Measurements from ENCODE around the gene IWS1.
"Not testable (repeated sequence)": the region's sequence is repeated elsewhere in the genome, so short reads cannot be mapped to it uniquely, and the experiment has no call there.

The IWS1 gene

DNA sequence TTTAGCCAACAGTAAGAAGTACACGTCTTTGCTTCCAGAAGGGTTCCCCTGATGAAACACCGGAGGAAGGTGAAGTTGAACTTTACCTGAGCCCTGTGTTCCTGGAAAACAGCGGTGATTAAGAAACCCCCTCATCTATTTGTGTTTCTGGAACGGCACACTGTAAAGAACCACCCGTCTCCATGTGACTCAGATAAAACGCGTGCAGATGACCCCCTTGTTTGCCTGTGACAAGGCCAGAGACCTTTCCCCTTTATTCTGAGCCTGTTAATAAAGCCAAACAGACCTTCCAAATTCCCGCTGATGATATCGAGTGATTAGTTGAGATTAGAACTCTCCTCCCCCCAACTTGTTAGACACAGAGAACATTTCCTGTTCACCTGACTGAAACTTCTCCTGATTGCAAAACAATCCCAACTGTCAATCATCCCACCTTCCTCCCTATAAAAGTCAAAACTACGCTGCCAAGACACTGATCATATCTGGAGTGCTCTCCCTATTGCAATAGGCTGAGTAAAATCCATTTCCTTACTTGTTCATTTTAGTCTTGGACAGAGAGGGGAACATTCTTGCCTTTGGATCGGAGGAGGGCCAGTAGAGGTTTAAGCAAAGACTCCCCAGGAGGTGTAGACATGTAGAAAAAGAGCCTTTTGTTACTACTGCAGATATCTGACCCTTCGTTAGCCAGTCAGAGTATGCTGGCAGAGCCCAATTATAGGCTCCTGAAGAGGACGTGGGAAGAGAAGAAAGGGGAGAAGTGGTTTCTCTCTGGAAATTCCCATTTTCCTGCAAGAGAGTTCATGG, 914 bp upstream of the IWS1 start:
- no peak for FAIRE-seq

DNA sequence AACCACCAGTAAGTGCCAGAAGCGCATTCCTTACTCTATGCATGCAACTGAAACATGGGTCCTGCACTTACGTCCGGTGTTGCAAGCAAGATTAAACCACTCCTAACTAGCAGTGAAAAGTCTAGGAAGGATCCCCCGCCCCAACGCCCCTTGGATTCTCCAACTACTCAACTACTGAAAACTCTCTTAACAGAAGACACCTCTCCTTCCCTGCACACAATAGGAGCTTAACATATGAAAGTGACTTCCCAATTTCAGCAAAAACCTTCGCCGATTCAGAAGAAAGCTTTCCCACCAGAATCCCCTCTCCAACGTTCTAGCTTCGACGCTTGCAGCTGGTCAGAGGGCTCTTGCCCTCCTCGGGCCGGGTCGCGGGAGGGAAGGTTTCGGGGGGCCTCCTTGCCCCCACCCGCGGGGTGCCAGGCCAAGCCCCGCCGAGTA, 578 bp downstream of the IWS1 start:
- no peak for FAIRE-seq

DNA sequence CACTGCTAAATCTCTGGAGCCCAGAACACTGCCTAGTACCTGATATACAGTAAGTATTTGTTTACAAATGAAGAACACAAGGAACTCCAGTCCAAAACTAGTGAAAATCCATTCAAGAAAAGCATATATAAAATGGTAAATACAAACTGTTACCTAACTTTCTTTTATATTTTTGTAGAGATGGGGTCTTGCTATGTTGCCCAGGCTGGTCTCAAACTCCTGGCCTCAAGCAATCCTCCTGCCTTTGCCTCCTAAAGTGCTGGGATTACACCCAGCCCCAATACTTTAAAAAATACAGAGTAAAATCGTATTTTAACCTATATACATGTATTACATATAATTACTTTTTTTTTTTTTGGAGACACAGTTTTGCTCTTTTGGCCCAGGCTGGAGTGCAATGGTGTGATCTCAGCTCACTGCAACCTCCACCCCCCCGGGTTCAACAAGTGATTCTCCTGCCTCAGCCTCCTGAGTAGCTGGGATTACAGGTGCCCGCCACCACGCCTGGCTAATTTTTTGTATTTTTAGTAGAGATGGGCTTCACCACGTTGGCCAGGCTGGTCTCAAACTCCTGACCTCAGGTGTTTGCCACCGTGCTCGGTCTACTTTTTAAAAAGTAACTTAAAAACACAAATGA, 2.0 kb downstream of the IWS1 start:
- FAIRE-seq, result not testable (repeated sequence)

DNA sequence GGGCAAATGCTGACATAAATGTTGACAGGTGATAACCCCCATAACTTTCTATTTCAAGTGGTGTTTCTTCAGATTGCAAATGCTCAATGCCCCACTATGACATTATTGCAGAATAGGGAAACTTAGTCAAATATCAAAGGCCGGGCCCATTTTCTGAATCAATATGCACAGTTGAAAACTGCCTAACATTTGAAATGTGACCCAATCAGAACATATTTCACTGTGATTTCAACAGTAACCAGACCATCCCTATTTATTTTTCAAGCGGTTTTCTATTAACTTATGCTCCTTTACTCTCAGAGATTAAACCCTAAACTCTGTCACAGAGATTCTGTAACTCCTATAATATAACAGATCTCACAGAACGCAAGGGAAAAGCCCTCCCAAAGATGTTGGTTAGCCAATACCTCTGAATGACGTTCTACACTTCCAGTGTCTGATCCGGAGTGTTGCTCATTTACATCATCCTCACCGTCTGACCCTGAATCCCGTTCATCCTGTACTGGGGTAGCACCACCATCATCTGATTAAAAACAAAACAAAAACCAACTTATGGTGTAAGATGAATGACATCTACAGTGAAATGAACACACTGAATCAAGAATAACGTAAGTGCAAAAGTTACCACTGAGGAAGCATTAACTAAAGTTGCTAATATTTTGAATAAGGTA, 2.9 kb downstream of the IWS1 start:
- FAIRE-seq, result no peak

DNA sequence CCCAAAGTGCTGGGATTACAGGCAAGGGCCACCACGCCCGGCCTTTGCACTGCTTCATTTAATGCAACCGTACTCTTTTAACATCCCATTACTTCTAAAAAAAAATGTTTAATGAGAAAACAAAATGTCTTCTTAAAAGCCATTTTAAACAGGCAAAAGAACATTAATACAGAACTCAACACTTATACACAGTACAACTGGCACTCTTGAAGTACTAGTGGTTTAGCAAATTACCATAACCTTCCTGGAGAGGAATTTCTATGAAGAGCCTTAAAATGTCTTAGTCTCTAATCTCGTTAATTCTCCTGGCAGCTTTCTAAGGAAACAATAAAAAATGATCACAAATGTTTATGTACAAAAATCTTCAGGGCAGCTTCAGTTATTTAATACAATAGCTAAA, 5.9 kb downstream of the IWS1 start:
- FAIRE-seq, result no peak

DNA sequence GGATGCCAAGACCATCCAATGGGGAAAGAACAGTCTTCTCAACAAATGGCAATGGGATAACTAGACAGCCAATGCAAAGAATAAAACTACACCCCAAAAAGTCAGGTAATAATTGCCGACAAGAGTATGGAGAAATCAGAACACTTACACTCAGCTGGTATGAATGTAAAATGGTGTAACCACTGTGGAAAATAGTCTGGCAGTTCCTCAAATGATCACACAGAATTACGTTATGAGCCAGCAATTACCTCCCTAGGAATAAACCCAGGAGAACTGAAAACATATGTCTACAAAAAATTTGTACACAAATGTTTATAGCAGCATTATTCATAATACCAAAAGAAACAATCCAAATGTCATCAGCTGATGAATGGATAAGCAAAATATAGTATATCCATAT, 8.8 kb downstream of the IWS1 start:
- FAIRE-seq, result no peak

DNA sequence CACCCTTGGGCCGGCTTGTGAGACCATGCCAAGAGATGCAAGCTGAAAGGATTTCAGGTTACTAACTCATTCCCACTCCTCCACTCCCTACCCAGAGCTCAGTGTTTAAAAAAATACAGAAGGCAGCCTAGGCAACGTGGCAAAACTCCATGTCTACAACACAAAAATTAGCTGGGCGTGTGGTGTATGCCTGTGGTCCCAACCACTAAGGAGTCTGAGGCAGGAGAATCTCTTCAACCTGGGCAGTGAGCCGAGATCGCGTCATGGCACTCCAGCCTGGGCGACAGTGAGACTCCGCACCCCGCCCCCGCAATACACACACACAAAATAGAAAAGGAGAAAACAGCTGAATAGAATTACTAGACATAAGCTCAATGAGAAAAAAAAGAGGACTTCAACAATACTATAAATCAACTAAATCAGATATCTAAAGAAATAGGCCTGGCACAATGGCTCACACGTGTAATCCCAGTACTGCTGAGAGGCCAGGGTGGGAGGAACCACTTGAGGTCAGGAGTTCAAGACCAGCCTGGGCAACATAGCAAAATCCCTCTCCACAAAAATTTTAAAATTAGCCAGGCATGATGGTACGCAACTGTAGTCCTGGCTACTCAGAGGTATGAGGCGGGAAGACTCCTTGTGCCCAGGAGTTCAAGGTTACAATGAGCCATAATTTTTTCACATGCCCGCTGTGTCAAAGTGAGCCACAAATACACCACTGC, 10.1 kb downstream of the IWS1 start:
- no peak for FAIRE-seq

DNA sequence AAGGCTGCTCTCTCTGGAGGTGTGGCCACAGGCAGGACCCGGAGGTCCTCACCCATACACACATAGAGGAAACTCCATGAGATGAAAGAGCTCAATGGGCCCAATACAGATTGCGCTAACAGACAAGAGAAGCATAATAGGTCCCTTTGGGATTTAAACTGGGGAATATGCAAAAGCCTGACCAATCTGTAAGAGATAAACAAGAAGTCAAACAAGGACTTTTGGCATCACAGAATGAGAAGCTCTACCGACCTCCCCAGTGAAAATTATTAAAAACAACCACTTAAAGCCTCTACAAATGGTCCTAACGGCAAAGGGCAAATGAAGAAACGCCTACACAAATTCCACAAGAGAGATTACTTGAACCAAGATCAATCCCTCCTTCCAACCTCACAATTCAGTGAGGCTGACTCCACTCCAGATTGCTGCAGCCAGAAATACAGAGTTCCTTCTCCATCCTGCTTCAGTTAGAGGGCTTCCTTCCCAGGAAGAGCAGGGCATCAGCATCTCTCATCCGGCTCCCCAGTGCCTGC, 10.8 kb downstream of the IWS1 start:
- no peak for FAIRE-seq

DNA sequence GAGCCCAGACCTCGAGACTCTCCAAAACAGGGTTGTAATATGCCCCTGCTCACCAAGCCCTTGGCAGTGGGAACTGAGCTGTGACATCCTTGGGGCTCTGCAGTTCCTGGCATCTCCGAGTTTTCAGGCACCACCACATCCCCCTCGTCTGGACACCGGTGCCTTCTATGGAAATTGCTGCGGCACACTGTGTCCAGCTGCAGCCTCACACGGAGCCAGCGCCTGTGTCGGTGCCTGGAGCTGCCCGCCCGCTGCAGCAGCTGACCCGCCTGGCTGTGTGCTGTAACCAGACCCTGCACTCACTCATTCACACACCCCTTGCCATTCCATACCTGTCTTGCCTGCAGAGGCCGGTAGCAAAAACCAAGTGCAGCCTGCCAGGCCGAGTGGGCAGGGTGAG, 11.8 kb downstream of the IWS1 start:
- no peak for FAIRE-seq

DNA sequence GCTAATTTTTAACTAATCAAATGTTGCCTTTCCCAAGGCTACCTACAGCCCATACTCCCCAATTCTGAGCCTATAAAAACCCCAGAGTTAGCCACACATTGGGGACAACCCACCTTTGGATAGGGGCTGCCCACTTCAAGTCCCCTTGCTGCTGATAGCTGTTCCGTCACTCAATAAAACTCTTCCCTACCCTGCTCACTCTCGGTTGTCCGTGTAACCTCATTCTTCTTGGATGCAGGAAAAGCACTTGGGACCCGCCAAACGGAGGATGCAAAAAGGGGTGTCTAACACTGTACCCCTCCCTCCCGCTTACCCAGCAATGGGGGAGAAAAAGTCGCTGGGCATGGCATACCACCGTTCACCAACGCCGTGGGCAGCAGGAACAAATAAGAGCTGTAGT, 12.2 kb downstream of the IWS1 start:
- no peak for FAIRE-seq

DNA sequence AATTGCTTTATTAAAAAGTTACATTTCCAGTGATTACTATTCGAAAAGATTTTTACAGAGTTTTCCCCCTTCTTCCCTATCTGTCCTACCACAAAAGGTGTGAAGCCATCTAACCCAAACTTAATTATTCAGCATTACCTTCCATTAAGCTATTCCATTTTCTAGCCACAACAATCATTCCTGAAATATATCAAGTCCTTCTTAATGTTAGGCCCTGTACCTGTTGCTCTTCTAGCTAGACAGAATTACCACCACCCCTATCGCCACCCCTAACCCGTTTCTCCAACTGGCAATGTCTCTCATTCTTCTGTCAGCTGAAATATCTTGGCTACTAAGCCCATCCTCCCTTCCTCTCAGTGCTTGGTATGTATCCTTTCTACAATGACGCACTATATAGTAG, 13.9 kb downstream of the IWS1 start:
- no peak for FAIRE-seq

DNA sequence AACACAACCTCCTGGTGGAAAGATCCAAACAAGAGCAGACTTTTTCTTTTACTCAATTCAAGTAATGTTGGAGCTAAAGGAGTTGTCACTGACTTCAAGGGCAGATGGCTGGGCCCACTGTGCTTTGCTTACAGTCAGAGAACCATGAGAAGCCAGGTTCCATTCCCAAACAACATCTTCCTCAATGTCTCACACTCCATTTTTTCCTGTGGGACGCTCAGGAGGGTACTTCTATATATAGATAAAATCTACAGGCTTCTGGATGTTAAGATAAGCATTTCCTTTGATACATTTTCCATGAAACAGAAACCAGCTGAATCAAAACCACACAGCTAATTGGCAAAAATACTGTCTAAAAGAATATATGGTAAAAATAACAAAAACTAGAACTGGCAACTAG, 14.4 kb downstream of the IWS1 start:
- no peak for FAIRE-seq

DNA sequence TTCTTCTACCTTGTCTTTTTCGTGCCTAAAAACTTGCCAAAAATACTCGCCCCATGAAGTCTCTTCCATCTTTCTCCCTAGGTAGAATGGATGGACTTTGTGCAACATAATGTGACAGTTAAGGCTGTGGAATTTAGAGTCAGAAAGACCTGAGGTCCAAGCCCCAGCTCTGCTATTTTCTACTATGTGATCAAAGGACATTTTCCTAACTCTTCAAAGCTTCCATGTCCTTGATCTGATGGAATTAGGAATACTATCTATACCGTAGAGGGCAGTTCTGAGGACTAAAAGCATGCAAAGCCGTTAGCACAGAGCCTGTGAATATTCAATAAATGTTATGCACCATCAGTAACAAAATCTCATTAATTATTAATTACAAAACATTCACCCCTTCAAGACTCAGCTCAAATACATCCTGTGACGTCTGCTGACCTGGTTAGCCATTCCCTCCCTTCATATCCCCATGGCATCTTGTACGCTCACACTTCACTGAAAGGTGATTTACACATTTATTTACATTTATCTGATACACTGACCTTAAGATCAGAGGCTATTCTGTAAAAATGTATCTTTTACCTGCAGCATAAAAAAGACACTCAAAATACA, 15.1 kb downstream of the IWS1 start:
- FAIRE-seq, result no peak

DNA sequence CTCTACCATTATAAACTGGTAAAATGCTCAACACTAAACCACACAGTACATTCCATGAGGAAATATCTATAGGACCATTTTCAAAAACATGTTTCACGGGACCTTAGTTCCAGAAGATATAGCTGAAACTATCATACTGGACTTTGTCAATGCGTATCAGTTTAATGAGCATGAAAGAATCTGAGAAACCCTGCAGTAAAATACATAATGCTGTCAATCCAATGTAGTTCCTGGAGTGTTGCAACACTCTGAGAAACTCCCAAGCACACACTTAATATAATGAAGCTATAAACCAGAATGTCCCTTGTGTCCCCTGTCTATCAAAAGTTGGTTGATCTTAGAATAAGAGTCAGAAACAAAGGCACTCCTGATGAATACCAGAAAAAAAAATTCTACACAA, 16.2 kb downstream of the IWS1 start:
- no peak for FAIRE-seq

DNA sequence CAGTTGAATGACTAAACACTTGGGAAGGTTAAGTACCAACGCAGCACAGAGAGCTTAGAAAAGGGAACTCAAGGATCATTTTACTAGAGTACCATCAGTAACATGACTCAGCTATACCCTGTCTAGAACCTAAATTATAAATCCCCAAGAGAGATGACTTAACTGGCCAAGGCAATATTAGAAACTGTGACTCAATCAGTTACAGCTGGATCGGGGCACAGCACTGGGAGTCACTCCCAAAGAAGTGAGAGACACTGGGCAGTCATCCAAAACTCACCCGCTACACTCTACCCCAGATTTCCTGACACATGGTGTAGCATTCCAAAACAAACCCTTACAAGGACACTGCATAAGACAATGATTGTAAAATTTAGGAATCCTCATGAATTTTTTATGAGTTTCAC, 17.7 kb downstream of the IWS1 start:
- FAIRE-seq, result no peak

DNA sequence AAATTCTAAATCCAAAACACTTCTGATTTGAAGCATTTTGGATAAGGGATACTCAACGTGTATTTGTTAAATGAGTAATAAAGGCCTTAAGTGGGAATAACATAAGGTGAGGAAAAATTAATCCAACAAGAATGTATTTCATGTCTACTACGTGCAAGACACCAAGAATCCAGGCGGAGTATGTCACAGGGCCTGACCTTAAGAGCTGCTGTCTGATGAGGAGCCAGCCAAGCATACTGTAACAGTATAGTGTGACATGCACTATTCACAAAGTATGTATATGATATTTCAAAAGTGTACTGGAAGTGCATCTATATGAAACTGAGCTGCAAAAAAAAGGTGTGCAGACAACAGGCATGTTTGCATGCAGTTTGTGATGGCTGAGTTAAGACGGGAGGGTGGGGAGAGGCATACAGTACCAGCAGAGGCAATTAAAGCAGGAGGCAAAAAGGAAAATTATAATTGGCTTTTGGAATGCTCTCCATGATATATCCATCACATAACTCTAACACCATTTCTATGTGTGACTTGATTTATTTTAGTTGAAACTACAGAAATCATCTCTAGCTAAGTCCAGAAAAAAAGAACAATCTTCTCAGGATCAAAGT, 18.2 kb downstream of the IWS1 start:
- FAIRE-seq, result no peak

DNA sequence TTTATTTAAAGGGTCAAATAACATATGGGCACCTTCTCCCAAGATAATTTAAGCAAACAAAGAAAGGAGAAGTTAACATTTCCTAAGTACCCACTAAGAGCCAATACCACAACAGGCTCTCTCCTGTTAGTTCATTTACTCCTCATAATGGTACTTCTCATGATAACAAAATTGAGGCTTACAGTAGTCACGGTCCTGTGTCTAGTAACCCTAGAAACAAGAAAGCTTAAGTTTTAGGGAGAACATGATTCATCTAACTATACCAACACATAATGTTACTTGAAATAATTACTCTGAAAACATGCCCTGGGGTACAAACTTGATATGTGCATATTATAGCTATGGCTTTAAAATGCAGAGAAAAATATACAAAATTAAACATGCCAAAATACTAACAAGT, 19.8 kb downstream of the IWS1 start:
- no peak for FAIRE-seq

DNA sequence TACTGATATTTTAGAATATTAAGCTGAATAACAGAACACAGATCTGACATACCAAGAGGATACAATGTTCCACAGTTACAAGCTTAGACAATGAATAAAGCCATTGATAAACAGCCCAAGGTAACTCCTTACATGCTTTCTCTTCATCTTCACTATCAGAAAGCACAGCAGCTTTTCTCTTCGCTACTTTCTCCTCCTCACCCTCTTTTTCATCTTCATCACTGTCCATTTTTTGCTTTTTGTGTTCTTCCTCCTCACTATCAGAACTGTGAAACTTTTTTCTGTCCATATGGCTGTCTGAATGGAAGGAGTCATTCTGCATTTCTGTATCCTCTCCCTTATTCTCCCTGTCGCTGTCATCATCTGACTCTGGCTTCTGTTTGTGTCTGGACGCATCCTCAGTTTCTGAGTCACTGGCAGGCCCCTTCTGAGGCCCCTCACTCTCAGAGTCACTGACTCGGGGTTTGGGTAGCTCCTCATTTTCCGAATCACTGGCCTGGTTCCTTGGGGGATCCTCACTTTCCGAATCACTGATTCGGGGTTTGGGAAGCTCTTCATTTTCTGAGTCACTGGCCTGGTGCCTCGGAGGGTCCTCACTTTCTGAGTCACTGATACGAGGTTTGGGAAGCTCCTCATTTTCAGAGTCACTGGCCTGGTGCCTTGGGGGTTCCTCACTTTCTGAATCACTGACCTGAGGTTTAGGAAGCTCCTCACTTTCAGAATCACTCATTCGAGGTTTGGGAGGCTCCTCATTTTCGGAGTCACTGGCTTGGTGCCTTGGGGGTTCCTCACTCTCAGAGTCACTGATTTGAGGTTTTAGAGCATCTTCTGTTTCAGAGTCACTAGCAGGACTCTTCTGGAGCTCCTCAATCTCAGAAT, 21.5 kb downstream of the IWS1 start:
- FAIRE-seq, result no peak

DNA sequence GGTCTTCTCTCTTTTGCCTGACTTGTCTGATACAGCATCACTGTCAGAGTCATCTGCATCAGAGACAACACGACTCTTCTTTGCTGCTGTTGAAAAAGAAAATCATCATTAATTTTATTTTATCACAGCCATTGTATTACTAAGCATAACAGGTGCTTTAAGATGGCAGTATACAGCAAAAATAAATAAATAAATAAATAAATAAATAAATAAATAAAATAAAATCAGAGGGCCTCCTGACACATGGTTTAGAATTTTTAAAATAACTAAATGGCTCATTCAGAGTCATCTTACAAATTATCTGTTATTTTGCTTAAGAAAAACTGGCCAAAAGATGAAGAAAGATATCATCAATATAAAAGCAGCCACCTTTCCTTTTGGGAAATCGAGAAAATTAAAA, 22.8 kb downstream of the IWS1 start:
- no peak for FAIRE-seq

DNA sequence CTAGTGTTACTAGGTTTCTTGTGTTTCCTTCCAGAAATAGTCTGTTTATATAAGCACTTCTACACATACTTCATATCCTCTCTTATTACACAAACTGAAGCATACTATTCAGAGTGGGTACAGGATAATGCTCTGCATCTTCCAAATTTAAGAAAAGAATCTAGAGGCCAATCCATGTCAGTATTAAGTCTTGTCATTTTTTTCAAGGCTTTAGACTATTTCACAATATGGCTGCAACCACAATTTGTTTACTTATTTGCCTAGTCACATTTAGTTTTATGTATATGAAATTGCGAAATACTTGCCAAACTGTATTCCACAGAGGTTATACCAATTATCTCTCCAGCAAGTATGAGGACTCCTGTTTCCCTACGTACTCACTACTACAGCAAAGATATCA, 27.9 kb downstream of the IWS1 start:
- no peak for FAIRE-seq

DNA sequence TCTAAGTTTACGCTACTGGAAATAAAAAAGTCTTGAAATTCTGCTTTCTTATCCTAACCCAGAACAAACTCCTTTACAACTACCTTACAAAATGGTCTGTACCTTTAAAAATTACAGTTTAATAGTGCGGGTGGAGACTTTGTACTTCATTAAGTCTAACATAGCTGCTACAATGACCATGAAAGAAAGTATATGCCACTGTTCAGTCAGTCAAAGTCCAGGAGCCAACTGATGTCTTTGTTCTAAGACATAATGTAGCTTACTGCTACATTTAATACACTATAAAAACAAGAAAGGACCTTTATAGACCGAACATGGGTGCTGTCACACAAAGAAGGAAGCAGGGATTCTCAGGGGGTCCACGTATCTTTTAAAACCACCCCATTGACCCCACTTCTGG, 36.0 kb downstream of the IWS1 start:
- no peak for FAIRE-seq
